GM21528 (cell line): Measurements from ENCODE around the gene PLPP6.

Experiments
- ATAC-seq: cut with Tn5 transposase; IDR thresholded peaks from one replicate; pipeline ENCODE4 v1.9.1; 2021; ENCODE audit warnings: mild to moderate bottlenecking, moderate library complexity; ENCODE audit not compliant: unreplicated experiment, low FRiP score

Gene PLPP6

DNA sequence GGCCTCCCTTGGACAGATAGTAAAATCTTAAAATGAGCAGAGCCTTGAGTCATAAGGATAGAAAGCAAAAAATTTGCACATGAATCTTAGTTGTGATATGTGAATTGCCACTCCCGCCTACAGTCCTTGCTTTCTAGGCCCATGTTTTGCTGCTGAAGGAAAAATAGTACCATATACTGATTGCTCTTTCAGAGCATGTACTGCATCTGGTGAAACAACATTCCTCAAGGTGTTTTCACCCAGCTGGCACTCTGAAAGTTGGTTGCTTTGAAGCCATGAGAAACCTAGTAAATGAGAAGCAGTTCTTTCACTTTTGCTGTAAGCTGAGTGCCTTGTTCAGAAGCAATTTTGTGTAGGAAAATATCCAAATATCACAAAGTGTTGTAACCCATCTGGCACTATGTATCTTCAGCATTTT lies 27.6 kb downstream of the PLPP6 start:
- peak; percentile 62 for ATAC-seq

DNA sequence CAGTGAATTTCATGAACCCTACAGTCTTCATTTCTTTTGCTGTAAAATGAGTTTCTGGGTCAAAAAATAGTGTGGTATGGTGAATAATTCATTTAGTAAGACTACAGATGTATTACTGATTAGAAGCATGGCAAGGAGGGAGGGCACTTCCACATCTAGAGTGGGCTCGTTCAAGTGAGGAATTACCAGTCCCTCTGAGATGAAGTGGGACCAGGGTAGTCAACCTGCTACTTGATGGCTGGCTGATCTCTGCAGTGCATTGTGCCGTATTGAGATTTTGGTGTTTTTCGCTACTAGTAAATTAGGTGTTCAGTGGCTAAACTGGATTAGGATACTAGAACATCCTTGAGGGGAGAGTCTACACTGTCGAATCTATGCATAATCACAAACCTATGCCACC lies 28.1 kb downstream of the PLPP6 start:
- peak; percentile 50 for ATAC-seq

DNA sequence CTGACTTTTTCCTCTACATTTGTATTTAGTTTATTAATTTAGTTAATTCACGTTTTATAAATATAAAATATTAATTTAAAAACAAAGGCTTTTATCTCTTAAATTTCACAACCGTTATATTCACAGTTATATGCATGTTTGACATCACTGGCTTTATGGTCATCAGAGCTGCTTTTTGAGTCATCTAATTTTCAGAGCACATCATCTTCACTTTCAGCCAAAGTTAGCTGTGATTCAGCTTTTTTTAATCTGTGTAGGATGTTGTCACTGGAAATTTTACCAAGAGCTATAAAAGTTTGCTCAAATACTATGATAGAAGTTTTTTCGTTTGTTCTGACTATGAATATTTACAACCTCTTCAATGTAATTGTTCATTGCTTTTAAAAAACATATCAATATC lies 29.7 kb downstream of the PLPP6 start:
- ATAC-seq, result no peak

DNA sequence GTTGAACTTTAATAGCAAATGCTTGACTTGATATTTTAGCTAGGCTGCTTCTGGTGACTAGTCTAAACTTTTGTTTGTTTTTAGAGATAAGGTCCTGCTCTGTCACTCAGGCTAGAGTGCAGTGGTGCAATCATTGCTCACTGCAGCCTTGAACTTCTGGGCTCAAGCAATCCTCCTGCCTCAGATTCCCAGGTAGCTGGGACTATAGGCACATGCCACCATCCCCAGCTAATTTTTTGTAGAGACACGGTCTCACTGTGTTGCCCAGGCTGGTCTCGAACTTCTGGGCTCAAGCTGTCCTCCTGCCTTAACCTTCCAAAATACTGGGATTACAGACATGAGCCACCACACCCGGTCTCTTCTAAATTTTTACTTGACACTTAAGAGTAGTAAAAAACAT lies 38.0 kb downstream of the PLPP6 start:
- ATAC-seq, result no peak

DNA sequence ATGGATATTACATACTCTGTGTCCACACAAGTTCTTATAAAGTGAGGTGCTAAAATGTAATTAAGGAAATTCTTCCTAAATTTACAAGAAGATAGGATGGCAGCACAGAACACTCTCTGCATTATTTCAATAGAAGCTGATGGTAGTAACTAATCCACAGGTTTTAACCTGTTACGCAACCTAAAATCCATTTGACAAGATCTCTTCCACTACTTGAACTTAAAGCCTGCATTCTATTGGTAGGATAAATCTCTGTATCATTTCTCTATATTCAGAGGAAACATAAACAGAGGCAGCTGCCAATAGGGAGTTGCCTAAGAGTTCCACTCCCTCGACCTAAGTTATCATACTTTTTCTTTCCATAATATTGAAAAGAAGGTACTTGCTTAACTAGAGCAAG lies 38.8 kb downstream of the PLPP6 start:
- ATAC-seq, result no peak

DNA sequence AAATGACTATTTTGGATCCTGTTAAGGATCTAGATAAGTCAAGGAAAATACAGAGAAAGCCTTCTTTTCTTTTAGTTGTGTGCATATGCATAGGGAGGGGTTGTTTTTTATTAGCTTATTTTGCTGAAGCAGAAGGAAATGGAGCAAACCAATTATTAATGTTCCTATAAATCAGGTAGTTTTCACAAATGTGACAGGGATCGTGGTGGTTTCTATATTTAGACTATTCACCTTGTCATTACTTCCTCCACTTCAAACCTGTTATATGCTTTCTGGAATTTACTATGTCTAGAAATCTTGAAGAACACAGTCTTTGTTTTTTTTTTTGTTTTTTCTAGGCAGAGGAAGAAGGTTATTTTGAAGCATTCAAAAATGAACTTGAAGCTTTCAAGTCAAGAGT lies 39.4 kb downstream of the PLPP6 start:
- no peak for ATAC-seq

DNA sequence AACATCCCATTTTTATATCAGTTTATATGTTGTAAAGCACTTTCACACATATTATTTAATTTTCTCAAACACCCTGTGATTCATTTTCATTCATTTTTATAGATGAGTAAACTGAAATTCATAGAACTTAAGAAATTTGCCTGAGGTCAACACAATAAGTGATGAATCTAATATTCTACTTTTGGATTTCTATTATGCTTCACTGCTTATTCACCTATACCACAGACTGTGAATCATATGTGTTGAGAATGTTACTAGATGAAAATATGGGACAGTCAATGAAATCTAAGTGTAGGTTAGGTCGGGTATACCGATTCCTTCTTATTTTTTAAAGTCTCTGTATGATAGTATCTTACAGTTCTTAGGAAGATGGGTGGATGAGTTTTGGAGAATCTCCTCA lies 42.0 kb downstream of the PLPP6 start:
- no peak for ATAC-seq

DNA sequence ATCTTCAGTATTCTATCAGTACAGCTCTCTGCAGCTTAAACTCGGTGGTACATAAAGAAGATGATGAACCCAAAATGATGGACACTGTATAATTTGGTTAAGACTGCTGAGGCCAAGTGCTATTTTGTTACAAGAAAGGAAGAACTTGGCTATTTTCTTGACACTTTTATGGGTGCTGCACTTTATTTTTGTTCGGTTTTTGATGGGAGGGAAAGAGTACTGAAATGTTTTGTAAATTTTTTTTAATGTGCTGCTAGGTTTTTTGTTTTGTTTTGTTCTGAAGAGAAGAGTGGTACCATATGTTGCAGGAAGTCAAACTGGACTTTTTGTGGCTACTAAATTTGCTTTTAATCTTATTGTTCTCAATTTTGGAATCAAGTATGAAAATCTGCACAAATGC lies 43.9 kb downstream of the PLPP6 start:
- no peak for ATAC-seq

DNA sequence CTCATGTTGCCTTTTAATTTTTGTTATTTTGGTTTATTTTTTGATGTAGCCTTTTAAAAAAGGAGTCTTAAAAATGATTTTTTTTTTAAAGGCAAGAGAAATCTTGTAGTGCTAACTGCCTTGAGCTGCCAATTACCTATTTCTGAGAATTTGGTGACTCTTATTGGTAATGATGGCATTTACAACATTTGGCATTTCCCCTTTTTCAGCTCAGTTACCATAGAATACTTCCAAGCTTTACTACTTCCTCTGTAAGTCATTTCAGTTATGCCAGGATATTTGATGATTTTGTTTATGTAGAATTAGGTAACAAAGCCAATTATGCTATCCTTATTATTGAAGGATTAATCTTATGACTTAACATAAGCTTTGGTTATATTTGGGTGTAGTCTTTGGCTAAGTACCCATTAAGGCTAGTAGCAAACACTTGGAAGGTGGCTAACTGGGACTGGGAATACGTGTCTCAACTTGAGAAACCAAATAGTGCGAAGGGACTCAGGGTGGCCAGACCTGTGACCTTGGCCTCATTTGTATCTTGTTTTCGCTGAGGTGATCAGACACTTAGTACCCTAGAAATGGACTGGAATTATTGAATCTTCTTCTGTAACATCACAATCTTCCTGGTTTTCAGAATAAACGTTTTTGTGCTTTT lies 45.0 kb downstream of the PLPP6 start:
- no peak for ATAC-seq

DNA sequence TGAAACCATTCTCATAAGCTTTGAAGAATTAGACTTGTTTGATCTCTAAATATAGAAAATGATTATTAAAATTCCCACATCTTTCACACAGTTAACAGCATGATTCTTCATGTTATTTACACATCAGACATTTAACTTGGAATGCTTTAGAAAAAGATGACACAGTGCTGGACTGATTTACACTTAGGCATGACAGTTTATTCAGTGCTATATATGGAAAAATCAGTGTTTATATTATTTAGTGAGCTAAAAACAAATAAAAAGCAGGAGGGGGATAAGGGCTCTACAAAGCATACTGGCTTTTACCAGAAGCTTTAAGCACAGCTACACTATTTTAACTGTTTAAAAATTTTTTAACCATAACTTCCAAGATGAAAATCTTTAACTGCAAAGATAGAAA lies 47.3 kb downstream of the PLPP6 start:
- no peak for ATAC-seq

DNA sequence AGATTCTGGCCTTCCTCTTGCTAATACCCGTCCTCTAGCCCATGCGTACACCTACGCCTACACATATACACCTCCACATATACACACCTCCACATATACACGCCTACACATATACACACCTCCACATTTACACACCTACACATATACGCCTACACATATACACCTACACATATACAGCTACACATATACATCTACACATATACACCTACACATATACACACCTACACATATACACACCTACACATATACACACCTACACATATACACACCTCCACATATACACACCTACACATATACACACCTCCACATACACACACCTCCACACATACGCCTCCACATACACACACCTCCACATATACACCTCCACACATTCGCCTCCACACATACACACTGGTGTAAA lies 51.8 kb downstream of the PLPP6 start:
- no peak for ATAC-seq

DNA sequence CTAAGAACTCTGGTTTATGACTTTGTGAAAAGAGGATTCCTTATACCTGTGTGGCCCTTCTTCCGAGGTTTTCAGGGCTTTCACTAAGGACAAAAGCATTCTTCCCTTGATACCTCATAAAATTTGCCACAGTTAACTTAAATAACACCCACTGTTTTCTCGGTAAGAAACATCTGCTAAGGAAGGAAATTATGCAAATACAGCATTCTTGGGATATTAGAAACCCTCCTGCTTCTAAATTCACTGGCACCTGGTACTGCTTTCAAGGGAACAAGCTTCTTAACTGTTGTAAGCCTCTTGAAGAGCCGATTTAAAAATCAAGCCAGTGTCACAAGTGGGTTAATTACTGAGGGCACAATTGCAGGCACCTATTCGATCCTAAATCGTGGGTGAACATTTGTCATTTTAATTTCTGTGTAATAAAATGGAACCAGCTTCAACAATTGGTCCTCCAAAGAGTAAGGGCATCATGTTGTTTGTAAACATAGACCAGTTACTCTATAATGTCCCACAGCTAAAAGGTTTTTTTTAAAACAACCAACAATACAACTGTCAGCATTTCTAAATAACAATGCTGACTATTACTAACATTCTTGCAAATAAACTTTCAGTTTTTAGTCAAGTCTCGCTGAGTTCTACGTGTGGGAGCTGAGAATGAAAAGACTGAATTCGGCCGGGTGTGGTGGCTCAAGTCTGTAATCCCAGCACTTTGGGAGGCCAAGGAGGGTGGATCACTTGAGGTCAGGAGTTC lies 52.3 kb downstream of the PLPP6 start:
- ATAC-seq, result no peak
